Activated T-cell treated with anti-CD3 and anti-CD28 coated beads, Interleukin-2, amount 50 U/mL, for 1 hour (primary cell): ENCODE data around the gene HIBCH.
"Not testable (repeated sequence)": the region's sequence is repeated elsewhere in the genome, so short reads cannot be mapped to it uniquely, and the experiment has no call there.

Source experiments
- DNase-seq: peaks from one replicate; pipeline ENCODE4 v3.0.0-alpha.2; 2020

HIBCH gene

DNA sequence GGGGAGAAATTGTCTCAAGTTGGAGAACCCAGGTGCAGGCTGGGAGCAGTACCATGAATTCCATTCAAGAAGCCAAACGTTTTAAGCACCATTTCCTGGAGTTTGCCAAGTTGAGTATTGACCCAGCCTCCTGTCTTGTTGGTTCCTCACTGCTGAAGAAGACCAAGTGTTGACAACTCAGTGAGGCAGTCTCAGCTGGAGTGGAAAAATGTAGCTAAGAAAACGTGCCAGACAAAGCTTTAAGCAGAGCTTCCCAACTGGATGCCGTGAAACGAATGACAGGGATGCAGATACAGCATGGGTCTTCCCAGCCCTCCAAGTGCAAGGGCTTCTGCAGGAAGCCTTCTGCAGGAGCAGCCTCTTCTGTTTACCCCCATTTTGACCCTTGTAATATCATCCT lies 23.0 kb upstream of the HIBCH start:
- no peak for DNase-seq

- DNase-seq, result no peak
Observed at GRCh38 chr2:190340369-190340768, 20.7 kb upstream of the HIBCH start.

GRCh38 chr2:190339394-190339793 lies 19.8 kb upstream of the HIBCH start:
- no peak for DNase-seq

DNA sequence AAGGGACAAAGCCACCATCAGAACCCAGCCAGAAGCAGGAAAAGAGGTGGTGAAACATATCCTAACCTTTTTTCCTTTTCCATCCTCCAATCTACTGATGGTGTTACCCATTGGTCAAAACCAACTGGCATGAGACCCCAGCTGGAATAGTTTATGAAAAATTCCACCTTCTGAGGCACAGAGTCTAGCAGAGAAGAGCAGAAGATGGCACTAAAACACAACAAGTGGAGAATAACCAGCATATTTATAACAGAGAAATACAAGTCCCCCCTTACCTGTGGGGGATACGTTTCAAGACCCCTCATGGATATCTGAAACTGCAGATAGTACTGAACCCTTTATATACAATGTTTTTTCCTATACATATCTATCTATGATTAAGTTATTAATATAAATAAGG lies 18.8 kb upstream of the HIBCH start:
- no peak for DNase-seq

DNA sequence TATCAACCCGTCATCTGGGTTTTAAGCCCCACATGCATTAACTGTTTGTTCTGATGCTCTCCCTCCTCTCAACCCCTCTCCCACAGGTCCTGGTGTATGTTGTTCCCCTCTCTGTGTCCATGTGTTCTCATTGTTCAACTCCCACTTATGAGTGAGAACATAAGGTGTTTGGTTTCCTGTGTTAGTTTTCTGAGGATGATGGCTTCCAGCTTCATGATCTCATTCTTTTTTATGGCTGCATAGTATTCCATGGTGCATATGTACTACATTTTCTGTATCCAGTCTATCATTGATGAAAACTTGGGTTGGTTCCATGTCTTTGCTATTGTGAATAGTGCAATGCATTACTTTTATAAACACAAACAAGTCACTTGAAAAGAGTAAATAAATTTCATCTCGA lies 16.8 kb upstream of the HIBCH start:
- no peak for DNase-seq

GRCh38 chr2:190335584-190335983 lies 16.0 kb upstream of the HIBCH start:
- not testable (repeated sequence) for DNase-seq

- no peak for DNase-seq
Observed at GRCh38 chr2:190335225-190335559, 15.6 kb upstream of the HIBCH start.

- DNase-seq, result no peak
Observed at GRCh38 chr2:190334479-190335224, 15.0 kb upstream of the HIBCH start.

DNA sequence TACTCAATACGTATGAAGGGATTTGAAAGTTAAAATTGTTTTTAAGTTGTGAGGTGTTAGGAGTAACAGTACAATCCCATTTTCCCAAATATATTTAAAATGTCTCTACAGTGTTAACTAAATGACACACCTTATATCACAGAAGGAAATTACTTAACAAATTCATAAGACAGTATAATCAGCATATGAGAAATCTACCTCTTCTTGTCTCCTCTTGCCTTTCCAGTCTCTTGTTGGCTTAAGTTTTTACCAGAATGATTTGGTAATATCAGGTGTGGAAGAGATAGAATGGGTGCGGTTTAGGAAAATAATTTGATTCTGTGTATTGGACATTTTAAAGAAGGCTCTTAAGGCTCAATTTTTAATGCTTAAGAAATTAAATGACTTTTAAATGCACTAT lies 14.3 kb upstream of the HIBCH start:
- no peak for DNase-seq

- DNase-seq, result no peak
Observed at GRCh38 chr2:190333395-190333794, 13.8 kb upstream of the HIBCH start.

DNA sequence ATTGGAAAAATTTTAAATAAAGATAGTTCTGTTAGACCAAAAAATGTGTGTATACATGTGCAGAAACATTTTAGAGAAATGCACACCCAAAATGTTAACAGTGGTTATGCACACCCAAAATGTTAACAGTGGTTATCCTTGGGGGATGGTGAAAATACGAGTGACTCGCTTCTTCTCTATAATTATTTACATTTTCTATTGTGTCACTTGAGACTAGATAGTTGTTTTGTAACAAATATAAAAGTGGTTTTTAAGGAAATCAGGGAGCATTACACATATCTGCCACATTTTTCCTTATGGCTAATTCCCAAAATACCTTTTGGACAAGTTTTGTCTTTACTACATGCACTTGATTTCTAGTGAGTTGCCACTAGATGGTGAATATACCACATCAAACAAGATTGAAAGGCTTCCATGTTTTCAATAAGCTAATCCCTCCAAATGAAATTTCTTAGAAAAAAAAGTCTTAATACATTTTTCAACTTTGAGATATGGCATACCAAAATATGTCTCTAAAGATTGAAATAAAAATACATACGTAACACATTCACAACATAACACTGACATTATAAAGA lies 9.0 kb upstream of the HIBCH start:
- DNase-seq, result no peak

GRCh38 chr2:190327867-190328572 lies 8.4 kb upstream of the HIBCH start:
- DNase-seq, result no peak

- DNase-seq, result no peak
Observed at GRCh38 chr2:190325588-190325987, 6.0 kb upstream of the HIBCH start.

DNA sequence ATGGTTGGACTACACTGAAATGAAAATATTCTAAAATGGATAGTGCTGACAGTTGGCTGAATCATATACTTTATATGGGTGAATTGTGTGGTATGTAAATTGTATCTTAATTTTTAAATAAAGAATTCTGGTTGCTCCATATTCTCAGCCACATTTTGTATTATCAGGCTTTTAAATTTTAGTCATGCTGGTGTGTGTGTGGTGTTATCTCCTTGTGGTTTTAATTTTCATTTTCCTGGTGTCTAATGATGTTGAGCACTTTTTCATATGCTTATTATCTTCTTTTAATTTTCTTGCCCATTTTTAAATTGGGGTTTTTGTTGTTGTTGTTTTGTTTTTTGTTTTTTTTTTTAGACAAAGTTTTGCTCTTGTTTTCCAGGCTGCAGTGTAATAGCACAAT lies 3.8 kb upstream of the HIBCH start:
- no peak for DNase-seq

GRCh38 chr2:190320696-190321095 lies 1.1 kb upstream of the HIBCH start:
- no peak for DNase-seq

- DNase-seq, result peak; percentile 37
Observed at GRCh38 chr2:190318931-190319554, 583 bp downstream of the HIBCH start.

DNA sequence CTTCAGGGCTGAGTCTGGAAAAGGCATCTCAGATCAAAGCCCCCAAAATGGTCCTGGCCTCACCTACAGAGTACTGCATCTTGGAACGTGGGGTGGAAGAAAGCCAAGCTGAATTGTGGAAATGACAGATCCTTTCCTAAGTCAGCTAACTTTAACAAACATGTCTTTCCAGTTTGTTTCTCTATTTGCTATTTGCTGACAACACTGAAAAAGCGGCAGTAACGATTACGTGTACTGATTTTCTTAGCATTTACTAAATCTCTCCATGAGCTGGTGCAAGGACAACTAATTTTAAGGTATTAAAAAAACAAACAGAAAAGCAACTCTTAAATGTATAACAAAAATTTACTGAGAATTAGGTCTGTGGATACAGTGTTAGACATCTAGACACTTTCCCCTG lies 1.1 kb downstream of the HIBCH start:
- no peak for DNase-seq

- DNase-seq, result no peak
Observed at GRCh38 chr2:190315273-190315672, 4.4 kb downstream of the HIBCH start.

DNA sequence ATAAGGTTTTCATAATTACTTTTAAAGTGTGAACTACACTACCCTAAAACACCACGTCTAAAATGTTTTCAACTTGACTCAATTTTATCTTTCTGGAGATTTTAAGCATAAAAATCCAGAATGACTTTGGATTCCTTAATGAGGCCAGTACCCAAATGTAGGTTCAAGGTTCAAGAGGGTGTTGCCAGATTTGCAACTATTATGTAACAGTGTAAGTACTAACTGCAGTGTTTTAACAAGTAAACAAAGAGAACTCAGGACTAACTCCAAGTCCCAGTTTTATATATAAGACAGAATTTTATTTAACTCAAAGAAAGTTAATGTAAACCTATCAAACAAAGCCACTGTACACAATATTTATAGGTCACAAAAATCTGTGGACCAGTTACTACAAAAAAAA lies 5.7 kb downstream of the HIBCH start:
- no peak for DNase-seq

DNA sequence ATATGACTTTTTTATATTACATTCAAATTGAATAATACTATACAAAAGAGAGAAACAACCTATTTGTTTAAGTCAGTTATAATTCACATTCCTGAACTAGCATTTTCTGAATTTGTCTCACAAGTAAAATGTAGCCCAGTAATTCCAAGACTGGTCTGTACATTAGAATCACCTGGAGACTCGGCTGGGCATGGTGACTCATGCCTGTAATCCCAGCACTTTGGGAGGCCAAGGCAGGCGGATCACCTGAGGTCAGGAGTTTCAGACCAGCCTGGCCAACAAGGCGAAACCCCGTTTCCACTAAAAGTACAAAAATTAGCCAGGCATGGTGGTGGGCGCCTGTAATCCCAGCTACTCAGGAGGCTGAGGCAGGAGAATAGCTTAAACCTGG lies 7.0 kb downstream of the HIBCH start:
- DNase-seq, result not testable (repeated sequence)

DNA sequence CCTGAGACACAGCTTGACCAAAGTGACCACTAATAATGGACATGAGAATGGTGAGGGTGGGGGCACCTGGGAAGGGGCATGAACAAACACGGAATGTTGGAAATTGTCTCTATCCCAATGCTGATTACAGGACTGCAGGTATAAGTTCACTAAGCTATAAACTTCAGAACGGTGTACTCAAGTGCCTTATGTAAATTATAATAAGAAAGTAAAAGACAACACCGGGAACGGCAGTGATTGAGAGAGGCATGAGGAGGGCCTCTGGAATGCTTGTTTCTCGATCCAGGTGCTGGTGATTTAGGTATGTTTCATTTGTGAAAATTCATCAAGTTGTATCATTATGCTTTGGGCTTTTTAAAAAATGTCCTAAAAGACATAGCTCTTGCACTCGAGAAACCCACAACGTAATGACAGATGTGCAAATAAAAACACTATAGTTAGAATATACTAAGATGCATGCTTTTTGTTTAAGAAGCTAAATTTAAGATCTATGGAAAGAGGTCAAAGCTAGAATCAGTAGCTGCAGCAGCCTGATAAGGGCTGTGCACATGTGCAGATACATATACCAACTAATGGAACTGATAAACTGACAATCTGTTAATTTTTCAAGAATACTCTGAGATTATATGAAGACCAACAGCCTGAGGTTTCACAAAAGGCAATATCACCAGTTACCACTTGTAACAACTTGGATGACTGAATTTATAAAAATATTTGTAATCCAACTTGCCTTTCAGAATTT lies 7.6 kb downstream of the HIBCH start:
- no peak for DNase-seq

DNA sequence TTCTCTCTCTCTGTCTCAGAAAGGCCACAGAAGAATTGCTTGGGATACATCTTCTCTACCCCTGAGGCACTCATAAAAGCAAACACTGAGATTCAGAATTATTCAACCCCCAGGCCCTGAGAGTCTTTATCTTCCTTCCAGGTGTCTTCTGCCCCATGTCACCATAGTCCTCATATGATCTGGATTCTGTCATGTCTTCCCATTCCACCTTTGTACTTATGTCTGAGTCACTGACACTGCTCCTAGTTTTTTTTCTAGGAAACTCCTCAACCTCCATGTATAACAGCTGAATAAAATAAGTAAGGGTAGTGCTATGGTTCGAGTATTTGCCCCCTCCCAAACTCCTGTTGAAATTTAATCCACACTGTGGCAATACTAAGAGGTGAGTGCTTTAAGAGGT lies 11.6 kb downstream of the HIBCH start:
- DNase-seq, result no peak

- DNase-seq, result no peak
Observed at GRCh38 chr2:190304404-190304803, 15.2 kb downstream of the HIBCH start.
